AG09309 (cell line): ENCODE data around the gene OSBPL3.

Experiments used
- DNase-seq: peaks from one replicate; pipeline ENCODE4 v3.0.0-alpha.2; 2010; ENCODE audit warnings: low read depth
- H3K4me3 ChIP-seq: 2 replicates; pipeline ENCODE4 v1.5.1; 2011; ENCODE audit warnings: mild to moderate bottlenecking, low read depth, low read length, moderate library complexity; ENCODE audit not compliant: control insufficient read depth
- CTCF ChIP-seq: IDR thresholded peaks from 2 replicates; pipeline ENCODE4 v1.5.1; 2011; ENCODE audit warnings: mild to moderate bottlenecking, low read depth, low read length, inconsistent platforms; ENCODE audit not compliant: insufficient read depth, control insufficient read depth; ENCODE audit errors: missing control alignments

The OSBPL3 gene

GRCh38 chr7:24914465-24914859 is 65.5 kb downstream of the OSBPL3 start:
- DNase-seq: no peak
- H3K4me3 ChIP-seq: no peak overlapping the region

DNA sequence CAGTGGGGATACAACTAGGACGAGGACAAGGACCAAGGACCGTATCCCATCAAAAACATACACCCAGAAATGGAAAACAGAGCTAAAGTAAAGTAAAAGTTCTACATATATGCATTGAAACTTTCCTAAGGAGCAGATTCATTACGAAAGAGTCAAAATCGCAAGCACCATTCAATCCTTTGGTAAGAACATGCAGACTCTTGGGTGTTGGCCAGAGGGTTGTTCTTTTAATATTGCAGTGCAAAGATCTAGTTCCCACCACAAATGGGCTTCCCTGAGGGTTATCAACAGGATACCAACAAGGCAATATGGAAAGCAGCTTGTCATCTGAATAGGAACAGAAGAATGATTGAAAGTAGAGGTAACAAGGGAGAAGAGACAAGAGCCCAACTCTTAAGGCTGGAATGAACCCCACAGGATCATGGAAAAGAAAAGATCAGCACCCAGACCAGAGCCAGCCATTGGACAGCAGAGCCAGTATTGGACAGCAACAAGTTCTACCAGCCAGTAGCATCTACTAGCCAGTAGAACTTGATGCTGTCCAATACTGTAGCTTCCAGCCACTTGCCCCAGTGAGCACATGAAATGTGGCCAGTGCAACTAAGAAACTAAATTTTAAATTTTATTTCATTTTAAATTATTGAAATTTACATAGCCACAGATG is 66.0 kb downstream of the OSBPL3 start:
- TF ChIP-seq CTCF: no peak
- no peak overlapping the region for H3K4me3 ChIP-seq

More at GRCh38 chr7:24914465-24914859, 65.5 kb downstream of the OSBPL3 start:
- TF ChIP-seq CTCF: no peak

DNA sequence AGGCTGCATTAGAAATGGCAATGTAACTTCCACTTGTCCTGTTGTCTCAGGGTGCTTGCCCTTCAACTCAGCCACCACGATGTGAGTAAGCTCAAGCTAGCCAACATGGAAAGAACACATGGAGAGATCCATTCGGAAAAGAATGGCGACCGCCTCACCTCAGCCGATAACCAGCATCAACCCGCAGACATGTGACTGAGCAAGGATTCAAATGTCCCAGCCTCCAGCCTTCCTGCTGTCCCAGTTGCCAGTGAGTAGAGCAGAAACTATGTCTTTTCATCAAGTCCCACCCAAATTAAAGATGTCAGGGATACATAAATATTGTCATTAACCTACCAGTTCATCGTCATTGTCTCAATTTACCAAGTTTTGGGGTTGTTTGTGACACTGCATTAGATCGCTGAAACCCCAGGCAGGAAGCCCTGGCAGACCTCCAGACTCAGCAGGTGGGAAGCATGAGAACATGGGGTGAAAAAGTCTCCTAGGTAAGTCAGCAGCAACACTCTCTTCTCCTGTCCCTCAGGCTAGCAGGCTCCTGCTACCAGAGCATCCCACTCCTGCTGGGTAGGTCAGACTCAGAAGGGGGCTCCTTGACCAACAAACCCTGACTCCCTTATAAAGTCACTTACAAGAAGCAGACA is 67.0 kb downstream of the OSBPL3 start:
- TF ChIP-seq CTCF: no peak
- DNase-seq: no peak
- no peak overlapping the region for H3K4me3 ChIP-seq

More for the DNA sequence above, 66.0 kb downstream of the OSBPL3 start:
- DNase-seq: no peak

DNA sequence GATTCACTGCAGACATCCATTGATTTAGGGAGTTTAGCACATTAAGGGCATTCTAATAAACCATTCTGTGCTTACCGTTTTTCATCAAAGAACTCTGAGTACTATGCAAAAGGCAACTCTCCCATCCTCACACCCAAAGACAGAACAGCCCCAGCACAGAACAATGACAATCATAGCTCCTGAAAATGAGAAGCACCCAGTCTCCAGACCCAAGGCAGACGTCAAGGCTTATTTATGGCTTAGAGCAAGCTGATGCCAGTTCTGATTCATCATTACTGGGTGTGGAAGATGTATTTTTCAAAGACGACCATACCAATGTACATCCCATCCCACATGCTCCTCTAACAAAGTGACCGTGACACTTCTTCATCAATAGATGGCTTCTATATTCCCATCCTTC is 67.6 kb downstream of the OSBPL3 start:
- no peak for TF ChIP-seq CTCF
- no peak overlapping the region for H3K4me3 ChIP-seq
- DNase-seq: no peak

DNA sequence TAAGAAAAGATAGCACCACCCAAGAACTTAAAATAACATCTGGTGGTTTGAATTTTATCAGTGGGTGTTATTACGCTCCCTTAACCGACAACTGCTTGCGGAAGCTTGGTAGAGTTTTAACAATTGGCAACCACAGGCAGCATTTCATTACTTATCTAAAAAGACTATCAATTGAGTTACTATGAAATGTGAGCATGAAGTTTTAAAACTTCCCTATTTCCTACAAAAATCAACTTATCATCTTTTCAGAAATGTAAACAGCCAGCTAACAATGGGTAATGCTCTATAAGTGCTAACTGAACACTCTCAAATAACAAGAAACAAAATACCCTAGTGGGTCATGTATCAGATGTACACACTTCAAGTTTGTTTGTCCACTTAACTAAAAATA is 68.8 kb downstream of the OSBPL3 start:
- TF ChIP-seq CTCF: no peak

GRCh38 chr7:24910551-24911212 is 69.3 kb downstream of the OSBPL3 start:
- TF ChIP-seq CTCF: no peak
- DNase-seq: no peak
- no peak overlapping the region for H3K4me3 ChIP-seq

More for the DNA sequence above, 68.8 kb downstream of the OSBPL3 start:
- H3K4me3 ChIP-seq: no peak overlapping the region
- no peak for DNase-seq
